ENCODE measurements around the gene CNTNAP5. TPM values are rescaled to one million over a fixed set of nuclear protein-coding genes. Genes with fewer than 3 reads are reported as not detected.

Gene CNTNAP5
- total and polyA plus RNA-seq, 12 donors = 0.04 TPM; not detected in 11

- intact Hi-C loops (cut with DNase I) = no loop called here
- Histone ChIP-seq H3K9me3 (peaks cover 0 to 4% (median 0%) of the 10 kb centered on the region in 11 donors), H3K4me1 (no peaks in the 10 kb centered on the region), H3K27ac (no peak overlapping the region), H3K27me3 (peaks cover 0 to 2% (median 0%) of the 10 kb centered on the region in 7 donors), H3K36me3 (no peaks in the 10 kb centered on the region), H3K4me3 (no peak overlapping the region)
- TF ChIP-seq CTCF (IDR thresholded peaks at IDR 0.05) = no peak
- ATAC-seq (no peak), DNase-seq (no peak)
- 92 to 94% methylated on average over 6 of the region's 6 CpGs for WGBS, 2 donors
Observed at GRCh38 chr2:124165698-124166097, 140.6 kb downstream of the CNTNAP5 start.

- H3K4me1 ChIP-seq = no peaks in the 10 kb centered on the region
- H3K4me3 ChIP-seq = no peak overlapping the region
- DNase-seq (no peak), ATAC-seq (peak in 1 of 8 donors; percentile 53)
- 69 to 77% methylated on average over 3 of the region's 3 CpGs for WGBS, 2 donors
- TF ChIP-seq CTCF (IDR thresholded peaks at IDR 0.05) = no peak
- H3K27me3 ChIP-seq = no peaks in the 10 kb centered on the region
- peaks cover 0 to 23% (median 2%) of the 10 kb centered on the region in 11 donors for H3K9me3 ChIP-seq
- H3K27ac ChIP-seq = no peak overlapping the region
- intact Hi-C loops (cut with DNase I) = loop anchor here in 1 of 10 donors (5.0 kb wide), 1 partner anchor 981 kb away; no protein-coding TSS in a partner anchor
- no peaks in the 10 kb centered on the region for H3K36me3 ChIP-seq
Observed at GRCh38 chr2:124171472-124172063, 146.5 kb downstream of the CNTNAP5 start.

- ATAC-seq = no peak
Observed at GRCh38 chr2:124178719-124179118, 153.6 kb downstream of the CNTNAP5 start.

GRCh38 chr2:124180635-124181034, 155.5 kb downstream of the CNTNAP5 start:
- intact Hi-C loops (cut with DNase I) = no loop called here
- Histone ChIP-seq H3K27me3 (no peaks in the 10 kb centered on the region), H3K27ac (peak overlapping the region in 4 of 10 donors; percentile 6 to 66 (median 13)), H3K4me1 (peaks cover 0 to 13% (median 0%) of the 10 kb centered on the region in 9 donors), H3K9me3 (no peaks in the 10 kb centered on the region), H3K36me3 (no peaks in the 10 kb centered on the region), H3K4me3 (no peak overlapping the region)
- no peak for TF ChIP-seq CTCF (IDR thresholded peaks at IDR 0.05)
- peak in 6 of 8 donors; percentile 42 to 72 (median 62) for ATAC-seq
- peak in 1 of 2 donors; percentile 23 for DNase-seq

More at GRCh38 chr2:124178719-124179118, 153.6 kb downstream of the CNTNAP5 start:
- no peak for TF ChIP-seq CTCF (IDR thresholded peaks at IDR 0.05)
- H3K4me1 ChIP-seq = peaks cover 0 to 13% (median 0%) of the 10 kb centered on the region in 9 donors
- H3K27me3 ChIP-seq = no peaks in the 10 kb centered on the region
- no peak for DNase-seq
- 93 to 96% methylated on average over 1 of the region's 1 CpG for WGBS, 2 donors
- H3K27ac ChIP-seq = no peak overlapping the region
- no peak overlapping the region for H3K4me3 ChIP-seq
- H3K36me3 ChIP-seq = no peaks in the 10 kb centered on the region
- H3K9me3 ChIP-seq = peaks cover 0 to 13% (median 0%) of the 10 kb centered on the region in 11 donors
- intact Hi-C loops (cut with DNase I) = no loop called here

Measured in heart right ventricle (tissue), 16 donors.